ENCODE measurements around the gene SCGB1C1. TPM values are rescaled to one million over a fixed set of nuclear protein-coding genes. Genes with fewer than 3 reads are reported as not detected.

Gene SCGB1C1
- not detected in 2 replicates for total RNA-seq

DNA sequence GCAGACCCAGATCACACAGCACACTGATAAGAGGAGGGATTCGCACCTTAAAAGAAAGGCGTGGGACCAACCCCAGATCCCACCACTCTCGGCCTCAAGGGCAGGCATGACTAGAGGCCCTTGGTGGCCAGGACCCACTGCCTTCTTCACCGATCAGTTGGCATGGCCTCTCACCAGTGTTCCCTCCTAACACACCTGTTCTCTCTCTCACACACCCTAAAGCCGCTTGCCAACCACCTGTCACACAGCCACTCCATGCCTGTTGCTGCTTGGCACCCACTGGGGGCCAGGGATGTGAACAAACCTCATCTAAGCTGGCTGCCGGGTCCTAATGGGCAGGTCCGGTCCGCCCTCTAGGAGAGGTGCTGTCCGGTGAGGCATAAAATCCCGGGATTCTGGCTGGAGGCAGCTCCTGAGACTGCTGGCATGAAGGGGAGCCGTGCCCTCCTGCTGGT lies at the start of gene SCGB1C1:
SCGB1C1 (plus strand) TSS at position 405 of the 455 bp plus-strand sequence; CDS start at position 427, 22 bp downstream.

DNA sequence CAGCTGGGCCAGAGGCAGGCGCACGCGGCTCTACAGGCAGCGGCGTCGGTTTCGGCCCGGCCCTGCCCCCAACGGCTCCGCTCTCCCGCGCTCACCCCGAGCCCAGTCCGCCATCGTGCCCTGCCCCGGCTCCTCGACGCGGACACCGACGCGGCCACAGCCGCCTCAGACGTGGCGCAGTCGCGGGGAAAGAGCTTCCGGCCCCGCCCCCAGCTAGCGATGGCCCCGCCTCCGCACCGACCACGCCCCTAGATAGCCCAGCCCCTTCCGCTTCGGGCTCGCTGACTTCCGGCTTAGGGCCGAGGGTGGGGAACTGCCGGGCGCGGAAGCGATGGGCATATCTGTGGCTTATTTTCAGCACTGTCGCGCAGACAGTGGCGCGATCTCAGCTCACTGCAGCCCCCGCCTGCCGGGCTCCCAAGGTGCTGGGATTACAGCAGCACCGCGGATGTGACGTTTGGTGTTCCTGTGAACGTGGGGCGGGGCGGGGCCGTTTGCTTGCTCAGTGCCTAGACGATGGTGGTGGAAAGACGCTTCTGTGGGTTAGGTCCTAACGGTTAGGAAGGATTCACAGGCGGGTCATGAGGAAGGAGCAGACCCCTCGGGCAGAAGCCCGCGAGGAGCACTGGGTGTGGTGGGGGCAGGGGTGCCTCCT lies 14.5 kb downstream of the SCGB1C1 start, which contains the start of the genes BET1L and RIC8A:
BET1L (minus strand) TSS at position 192 of the 655 bp plus-strand sequence; CDS start at position 114, 78 bp downstream.
RIC8A (plus strand) TSS at position 501 of the 655 bp plus-strand sequence. CDS start 1,147 bp downstream, outside the sequence.

GRCh38 chr11:235997-236773 lies 43.3 kb downstream of the SCGB1C1 start, which contains the start of gene SIRT3:
SIRT3 (minus strand) TSS chr11:236342; CDS start chr11:236328, 14 bp downstream.

GRCh38 chr11:236774-237767 lies 44.2 kb downstream of the SCGB1C1 start, which contains the start of gene PSMD13:
PSMD13 (plus strand) TSS chr11:236976; CDS start chr11:237050, 74 bp downstream.

Small RNAs within 50 kb of the gene (small RNA-seq; reads per million reads assigned to genes)
- not detected for gene RNU6-447P

Other genes starting within 250 kb of the SCGB1C1 start
- gene BET1L, start 14.3 kb downstream of the SCGB1C1 start, total RNA-seq = 36.1 and 40.4 TPM in 2 replicates
- gene RIC8A, start 14.6 kb downstream of the SCGB1C1 start, total RNA-seq = 162 and 298 TPM in 2 replicates
- 12.6 and 13.3 TPM in 2 replicates for gene SIRT3, start 43.3 kb downstream of the SCGB1C1 start, total RNA-seq
- gene PSMD13, start 43.9 kb downstream of the SCGB1C1 start, total RNA-seq = 85.2 and 141 TPM in 2 replicates
- not detected in 2 replicates for gene NLRP6, start 85.3 kb downstream of the SCGB1C1 start, total RNA-seq
- 3.9 and 14.1 TPM in 2 replicates for gene PGGHG, start 96.0 kb downstream of the SCGB1C1 start, total RNA-seq
- gene IFITM5, start 106.4 kb downstream of the SCGB1C1 start, total RNA-seq = not detected in 2 replicates
- 1.6 and 22.8 TPM in 2 replicates for gene IFITM2, start 114.7 kb downstream of the SCGB1C1 start, total RNA-seq
- 2.4 TPM in 1 of 2 replicates, not detected in the other for gene IFITM1, start 121.0 kb downstream of the SCGB1C1 start, total RNA-seq
- gene IFITM3, start 127.8 kb downstream of the SCGB1C1 start, total RNA-seq = 23.4 and 25.1 TPM in 2 replicates
- gene B4GALNT4, start 176.4 kb downstream of the SCGB1C1 start, total RNA-seq = 0.22 and 4.3 TPM in 2 replicates
- gene PKP3, start 201.1 kb downstream of the SCGB1C1 start, total RNA-seq = 417 and 687 TPM in 2 replicates
- 1.5 and 3.1 TPM in 2 replicates for gene SIGIRR, start 221.9 kb downstream of the SCGB1C1 start, total RNA-seq
- 9.0 and 57.4 TPM in 2 replicates for gene ANO9, start 248.9 kb downstream of the SCGB1C1 start, total RNA-seq

All from placental epithelial cell (primary cell).